OCI-LY1 (cell line): ENCODE results near the gene TBC1D9B.

Source experiments
- H2AFZ ChIP-seq: fragments of 200-600 bp; sonication (generic), shearing (Covaris generic); 2 replicates; pipeline ENCODE4 v1.6.0; 2014; ENCODE audit warnings: antibody characterized with exemption, mild to moderate bottlenecking, low read length
- H3F3A ChIP-seq: fragments of 200-600 bp; sonication (generic), shearing (Covaris generic); 2 replicates; pipeline ENCODE4 v1.6.0; 2014; ENCODE audit warnings: mild to moderate bottlenecking, antibody characterized with exemption, low read length, moderate library complexity; ENCODE audit not compliant: insufficient read depth
- H3K27ac ChIP-seq: fragments of 200-600 bp; sonication (generic); 2 replicates; pipeline ENCODE4 v1.5.1; 2014; ENCODE audit warnings: low read length, mixed run types, mild to moderate bottlenecking, low read depth; ENCODE audit not compliant: poor library complexity, severe bottlenecking
- H3K27me3 ChIP-seq: fragments of 200-600 bp; sonication (generic); 2 replicates; pipeline ENCODE4 v1.6.0; 2014; ENCODE audit warnings: antibody characterized with exemption, mild to moderate bottlenecking, low read length, moderate library complexity; ENCODE audit not compliant: insufficient read depth
- H3K36me3 ChIP-seq: fragments of 200-600 bp; sonication (generic); 2 replicates; pipeline ENCODE4 v1.6.1; 2014; ENCODE audit warnings: mild to moderate bottlenecking, antibody characterized with exemption, low read length, moderate library complexity, mixed read lengths; ENCODE audit not compliant: insufficient read depth
- H3K4me1 ChIP-seq: fragments of 200-600 bp; sonication (generic); 2 replicates; pipeline ENCODE4 v1.5.1; 2014; ENCODE audit warnings: mild to moderate bottlenecking, low read length, moderate library complexity; ENCODE audit not compliant: insufficient read depth, severe bottlenecking
- H3K4me2 ChIP-seq: fragments of 200-600 bp; sonication (generic), shearing (Covaris generic); 2 replicates; pipeline ENCODE4 v1.6.1; 2014; ENCODE audit warnings: low read length
- H3K4me3 ChIP-seq: fragments of 200-600 bp; sonication (generic); 2 replicates; pipeline ENCODE4 v1.5.1; 2014; ENCODE audit warnings: low read length, low read depth, mild to moderate bottlenecking, mixed read lengths; ENCODE audit not compliant: poor library complexity, severe bottlenecking
- H3K79me2 ChIP-seq: fragments of 200-600 bp; shearing (Covaris generic); 2 replicates; pipeline ENCODE4 v1.6.1; 2016; ENCODE audit warnings: mixed run types, low read length, mixed read lengths; ENCODE audit not compliant: insufficient read depth
- H3K9ac ChIP-seq: fragments of 200-600 bp; sonication (generic), shearing (Covaris generic); 2 replicates; pipeline ENCODE4 v1.6.1; 2014; ENCODE audit warnings: mild to moderate bottlenecking, low read length, mixed read lengths
- H3K9me2 ChIP-seq: fragments of 200-600 bp; sonication (generic), shearing (Covaris generic); 2 replicates; pipeline ENCODE4 v1.6.1; 2014; ENCODE audit warnings: low read depth, mild to moderate bottlenecking, low read length, mixed read lengths
- H3K9me3 ChIP-seq: fragments of 200-600 bp; shearing (Covaris generic); 2 replicates; pipeline ENCODE4 v1.6.1; 2014; ENCODE audit warnings: low read length, mixed read lengths
- H4K20me1 ChIP-seq: fragments of 200-600 bp; sonication (generic), shearing (Covaris generic); 2 replicates; pipeline ENCODE4 v1.6.0; 2016; ENCODE audit warnings: mild to moderate bottlenecking, low read length; ENCODE audit not compliant: insufficient read depth
- CTCF ChIP-seq: fragments of 200-600 bp; sonication (generic), shearing (Covaris generic); IDR thresholded peaks from 2 replicates; pipeline ENCODE4 v1.5.1; 2017; ENCODE audit warnings: mild to moderate bottlenecking, antibody characterized with exemption, low read length, moderate library complexity, mixed read lengths
- EZH2 ChIP-seq: fragments of 200-600 bp; sonication (generic), shearing (Covaris generic); IDR thresholded peaks from 2 replicates; pipeline ENCODE4 v1.8.0; 2017; ENCODE audit warnings: borderline replicate concordance, mixed run types, mild to moderate bottlenecking, antibody characterized with exemption, low read length, moderate library complexity, mixed read lengths

Gene TBC1D9B

GRCh38 chr5:179909224-179909623, 1.5 kb upstream of the TBC1D9B start:
- H3K4me1 ChIP-seq, result peaks cover 34% of the 10 kb centered on the region
- H3K9ac ChIP-seq, result no peak overlapping the region
- no peaks in the 10 kb centered on the region for H3K79me2 ChIP-seq
- H3K4me2 ChIP-seq, result no peak overlapping the region
- H3K27me3 ChIP-seq, result no peaks in the 10 kb centered on the region
- H3F3A ChIP-seq, result no peaks in the 10 kb centered on the region
- no peaks in the 10 kb centered on the region for H4K20me1 ChIP-seq
- H2AFZ ChIP-seq, result no peak overlapping the region
- no peak overlapping the region for H3K27ac ChIP-seq
- no peaks in the 10 kb centered on the region for H3K9me2 ChIP-seq
- no peak for TF ChIP-seq CTCF
- H3K36me3 ChIP-seq, result peaks cover 13% of the 10 kb centered on the region
- no peaks in the 10 kb centered on the region for H3K9me3 ChIP-seq
- H3K4me3 ChIP-seq, result no peak overlapping the region

- H3K4me2 ChIP-seq, result peak overlapping the region; percentile 99
- no peaks in the 10 kb centered on the region for H3K79me2 ChIP-seq
- H3K27me3 ChIP-seq, result no peaks in the 10 kb centered on the region
- peaks cover 29% of the 10 kb centered on the region for H3K4me1 ChIP-seq
- H3K36me3 ChIP-seq, result peaks cover 18% of the 10 kb centered on the region
- H4K20me1 ChIP-seq, result no peaks in the 10 kb centered on the region
- H2AFZ ChIP-seq, result no peak overlapping the region
- no peaks in the 10 kb centered on the region for H3K9me2 ChIP-seq
- TF ChIP-seq CTCF, result no peak
- no peak for TF ChIP-seq EZH2
- H3K4me3 ChIP-seq, result peak overlapping the region; percentile 73
- peak overlapping the region; percentile 70; the same call in 1 of the 2 replicates for H3K9ac ChIP-seq
- no peak overlapping the region for H3K27ac ChIP-seq
- H3K9me3 ChIP-seq, result no peaks in the 10 kb centered on the region
- H3F3A ChIP-seq, result no peaks in the 10 kb centered on the region
These were observed 831 bp upstream of the TBC1D9B start for GRCh38 chr5:179908528-179908927.

GRCh38 chr5:179906795-179907555, 722 bp downstream of the TBC1D9B start:
- Histone ChIP-seq H3K9me2 (no peaks in the 10 kb centered on the region), H3K4me1 (peaks cover 29% of the 10 kb centered on the region), H3K4me2 (peak overlapping the region; percentile 85), H3K27me3 (no peaks in the 10 kb centered on the region), H3K9me3 (no peaks in the 10 kb centered on the region), H3K36me3 (peaks cover 26% of the 10 kb centered on the region), H3K79me2 (no peaks in the 10 kb centered on the region), H3K27ac (no peak overlapping the region), H3K9ac (peak overlapping the region; percentile 82), H2AFZ (no peak overlapping the region), H4K20me1 (no peaks in the 10 kb centered on the region), H3K4me3 (peak overlapping the region; percentile 73), H3F3A (no peaks in the 10 kb centered on the region)
- TF ChIP-seq EZH2 (no peak), CTCF (no peak)
